Effector CD8-positive, alpha-beta T cell (primary cell): ENCODE data around the gene BCL6B.

Experiments used
- DNase-seq: peaks from one replicate; lab custom pipeline; 2025; lab: John Stamatoyannopoulos, UW

BCL6B gene

DNA sequence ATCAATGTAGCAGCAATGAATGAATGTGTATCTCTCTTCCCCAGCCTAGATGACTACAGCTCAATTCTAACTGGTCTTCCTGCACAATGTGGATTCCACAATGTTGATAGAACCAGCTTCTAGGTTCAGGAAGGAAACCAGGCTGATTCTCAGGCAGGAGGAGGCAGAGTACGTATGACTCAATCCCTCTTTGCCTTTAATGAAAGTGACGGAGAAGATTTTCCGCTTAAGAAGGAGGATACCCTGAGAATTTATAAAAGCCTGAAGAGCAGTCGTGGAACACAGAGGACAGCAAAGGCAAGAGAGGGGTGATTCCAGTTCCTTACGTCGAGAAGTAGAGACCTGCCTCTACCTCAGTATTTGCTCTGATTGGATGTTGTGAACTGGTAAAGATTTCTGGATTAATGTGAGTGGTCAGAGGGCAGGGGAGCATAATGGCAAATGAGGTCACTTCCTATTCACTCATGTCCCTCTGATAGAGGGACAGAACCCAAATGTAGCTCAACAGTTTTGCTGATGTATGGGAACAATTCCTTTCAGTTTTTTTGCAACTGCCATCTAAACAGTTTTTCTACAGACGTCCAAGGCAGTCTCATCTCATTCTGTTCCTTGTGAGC lies 36.1 kb downstream of the BCL6B start:
- DNase-seq, result no peak

DNA sequence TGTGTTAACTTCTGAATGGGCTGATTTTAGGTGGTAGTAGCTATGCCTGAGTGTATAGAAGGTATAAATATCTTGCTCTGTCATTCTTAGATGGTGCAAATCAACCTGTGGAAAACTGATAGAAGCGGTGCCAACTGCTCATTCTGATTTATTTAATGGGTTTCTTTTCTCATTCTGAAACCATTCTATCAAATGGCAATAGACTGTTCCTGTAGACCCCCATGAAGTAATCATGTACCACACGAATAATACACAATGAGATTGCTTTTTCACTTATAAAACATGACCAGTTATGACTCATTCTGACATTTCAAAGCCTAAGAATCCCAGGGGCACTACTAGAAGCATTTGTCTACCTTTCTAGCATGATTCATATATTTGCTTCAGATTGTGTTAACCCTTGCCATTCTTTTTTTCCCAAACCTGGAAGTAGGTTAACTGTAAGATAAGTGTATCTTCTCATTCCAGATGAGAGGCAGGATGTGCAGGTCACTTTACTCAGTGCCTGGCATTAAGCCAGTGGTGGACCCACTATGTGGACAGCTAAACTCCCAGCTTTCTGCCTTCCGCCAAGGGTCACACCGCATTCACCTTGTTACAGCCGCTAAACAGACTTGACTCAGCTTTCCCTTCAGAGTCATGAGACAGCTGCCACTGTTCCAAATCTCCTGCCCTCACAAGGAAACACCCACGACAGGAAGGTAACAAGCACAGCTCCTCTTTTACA lies 37.5 kb downstream of the BCL6B start:
- no peak for DNase-seq

GRCh38 chr17:7063518-7064094 lies 40.8 kb downstream of the BCL6B start:
- DNase-seq, result no peak

DNA sequence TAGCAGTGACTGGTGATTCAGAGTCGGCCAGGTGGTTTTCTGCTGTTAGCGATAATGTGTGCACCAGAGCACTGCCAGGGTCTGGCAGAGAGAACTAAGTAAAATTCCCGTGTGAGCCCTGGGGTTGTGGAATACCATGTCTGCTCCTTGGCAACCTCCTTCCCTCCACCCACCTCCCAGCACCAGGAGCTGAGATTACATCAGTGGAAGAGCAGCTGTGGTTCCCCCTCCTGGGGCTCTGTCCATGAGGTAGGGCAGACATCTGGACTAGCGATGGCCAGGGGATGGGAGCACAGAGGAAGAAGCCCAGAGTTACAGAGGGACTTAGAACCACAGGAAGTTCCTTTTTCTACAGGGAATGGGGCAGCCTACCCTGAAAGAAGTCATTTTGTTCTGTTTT lies 41.4 kb downstream of the BCL6B start:
- DNase-seq, result no peak

GRCh38 chr17:7067198-7067597 lies 44.3 kb downstream of the BCL6B start:
- no peak for DNase-seq

GRCh38 chr17:7068268-7068667 lies 45.4 kb downstream of the BCL6B start:
- no peak for DNase-seq

DNA sequence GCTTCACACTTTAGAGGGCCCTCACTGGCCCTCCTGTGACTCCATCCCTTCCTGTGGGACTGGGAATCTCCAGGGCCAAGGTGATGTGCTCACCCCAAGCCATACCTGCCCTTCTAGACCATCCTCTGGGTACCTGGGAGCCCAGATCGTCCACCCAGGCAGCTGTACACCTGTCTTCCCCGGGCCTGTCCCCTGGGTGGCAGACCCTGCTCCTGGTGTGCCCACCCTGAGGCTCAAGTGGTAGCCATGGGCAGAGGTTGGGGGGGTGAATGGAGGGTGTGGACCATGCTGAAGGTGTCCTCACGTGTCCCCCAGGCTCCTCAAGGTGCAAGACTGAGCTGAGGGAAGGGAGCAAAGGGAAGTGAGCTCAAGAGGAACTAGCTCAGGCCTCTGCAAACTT lies 47.9 kb downstream of the BCL6B start:
- no peak for DNase-seq

GRCh38 chr17:7072406-7072805 lies 49.6 kb downstream of the BCL6B start:
- DNase-seq, result no peak

DNA sequence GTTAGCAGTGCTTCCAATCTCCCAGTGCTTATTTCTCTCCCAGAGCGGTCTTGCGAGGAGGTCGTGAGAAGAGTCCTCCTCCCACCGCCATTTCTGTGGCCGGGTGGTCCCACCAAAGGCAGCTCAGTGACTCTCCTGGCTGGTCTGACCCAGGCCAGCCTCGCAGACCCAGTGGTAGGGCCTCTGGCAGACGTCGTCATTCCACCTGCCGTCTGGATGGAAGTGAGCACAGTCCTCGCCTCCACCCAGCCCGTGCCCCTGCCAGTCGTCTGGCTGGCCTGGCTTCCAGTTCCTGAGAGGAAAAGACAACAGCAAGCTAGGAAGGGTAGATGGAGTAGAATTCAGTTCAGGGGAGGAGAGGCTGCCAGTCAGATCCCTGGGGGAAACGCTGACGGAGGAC lies 52.1 kb downstream of the BCL6B start:
- no peak for DNase-seq

DNA sequence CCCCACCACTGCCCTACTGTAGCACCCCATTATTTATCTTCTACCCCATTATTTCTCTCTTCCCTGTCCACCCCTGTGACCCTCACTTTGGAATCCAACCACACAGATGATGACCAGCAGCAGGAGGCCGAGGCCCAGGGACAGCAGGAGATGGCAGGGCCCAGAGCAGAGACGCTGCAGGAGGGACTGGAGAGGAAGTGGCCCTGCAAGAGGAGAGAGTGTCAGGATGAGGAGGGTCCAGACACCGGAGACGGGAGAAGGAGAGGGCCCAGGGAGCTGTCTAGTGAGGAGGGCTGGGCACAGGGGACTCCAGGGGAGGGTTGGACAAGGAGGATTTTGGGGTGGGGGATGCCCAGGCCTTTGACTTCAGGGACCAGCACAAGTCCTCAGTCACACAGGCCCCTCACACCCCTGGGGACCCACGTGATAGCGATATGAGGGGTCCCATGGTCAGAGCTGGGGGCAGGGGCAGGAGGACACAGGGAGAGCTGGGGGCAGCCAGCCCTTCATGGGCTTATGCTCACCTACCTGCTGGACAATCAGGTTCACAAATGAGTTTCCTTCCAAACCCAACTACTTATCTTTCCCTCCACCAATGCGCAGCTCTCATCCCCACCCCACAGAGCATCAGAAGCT lies 55.2 kb downstream of the BCL6B start:
- DNase-seq, result no peak

- DNase-seq, result no peak
Observed at GRCh38 chr17:7078711-7079110, 55.9 kb downstream of the BCL6B start.
